Ascending aorta (tissue), 2 donors: Measurements from ENCODE around the gene YTHDF1. TPM values are rescaled to one million over a fixed set of nuclear protein-coding genes. Genes with fewer than 3 reads are reported as not detected.

Experiments used
- DNase-seq, 2 donors: peaks; one replicate each; pipeline ENCODE4 v3.0.0-alpha.2; 2019; ENCODE audit warnings: low spot score in 2 of 2
- H3K27ac ChIP-seq, 2 donors: fragments of 200-600 bp; sonication (generic); one replicate each; pipeline ENCODE4 v1.5.1; 2016 to 2017; ENCODE audit warnings: mild to moderate bottlenecking in 1 of 2
- H3K27me3 ChIP-seq: fragments of 200-600 bp; sonication (generic); one replicate; pipeline ENCODE4 v1.5.1; 2017
- H3K36me3 ChIP-seq, 2 donors: fragments of 200-600 bp; sonication (generic); one replicate each; pipeline ENCODE4 v1.5.1; 2016
- H3K4me1 ChIP-seq, 2 donors: fragments of 200-600 bp; sonication (generic); one replicate each; pipeline ENCODE4 v1.5.1; 2016 to 2017; ENCODE audit warnings: mild to moderate bottlenecking in 1 of 2
- H3K4me3 ChIP-seq, 2 donors: fragments of 200-600 bp; sonication (generic); one replicate each; pipeline ENCODE4 v1.5.1; 2016 to 2017; ENCODE audit warnings: mild to moderate bottlenecking in 1 of 2
- H3K9me3 ChIP-seq, 2 donors: fragments of 200-600 bp; sonication (generic); one replicate each; pipeline ENCODE4 v1.5.1; 2016
- CTCF ChIP-seq, 3 experiments: fragments of 200-600 bp in 2 of 3; fragments of 450-650 bp in 1 of 3; sonication (generic) in 2 of 3; IDR thresholded peaks; one replicate each; pipeline ENCODE4 v1.5.1; 2016 to 2019; ENCODE audit warnings: antibody characterized with exemption in 3 of 3, mild to moderate bottlenecking in 1 of 3, moderate library complexity in 1 of 3
- intact Hi-C: fragments of 100-400 bp; cut with DNase I; formaldehyde crosslinking; loops from one replicate; pipeline ENCODE4 v1.15.1; 2023
- total RNA-seq: library from RNA; depleted of rRNA; stranded (reverse); fragments of >200 nt; gene quantifications from one replicate; pipeline ENCODE4 v1.1.0, GENCODE V29; 2016

The YTHDF1 gene
- total RNA-seq, 1 donor from 2014 or later = 14.2 TPM

GRCh38 chr20:63230800-63231268 lies 14.9 kb upstream of the YTHDF1 start:
- Histone ChIP-seq H3K4me1 (no peaks in the 10 kb centered on the region), H3K27ac (no peak overlapping the region), H3K4me3 (no peak overlapping the region), H3K36me3 (no peaks in the 10 kb centered on the region), H3K27me3 (peaks cover 3% of the 10 kb centered on the region), H3K9me3 (no peaks in the 10 kb centered on the region)
- peak in 2 of 3 experiments; percentile 24 to 50 for TF ChIP-seq CTCF (IDR thresholded peaks at IDR 0.05)
- DNase-seq = no peak
- intact Hi-C loops = loop anchor here (5.0 kb wide), 1 partner anchor 174 kb away; no protein-coding TSS in a partner anchor

DNA sequence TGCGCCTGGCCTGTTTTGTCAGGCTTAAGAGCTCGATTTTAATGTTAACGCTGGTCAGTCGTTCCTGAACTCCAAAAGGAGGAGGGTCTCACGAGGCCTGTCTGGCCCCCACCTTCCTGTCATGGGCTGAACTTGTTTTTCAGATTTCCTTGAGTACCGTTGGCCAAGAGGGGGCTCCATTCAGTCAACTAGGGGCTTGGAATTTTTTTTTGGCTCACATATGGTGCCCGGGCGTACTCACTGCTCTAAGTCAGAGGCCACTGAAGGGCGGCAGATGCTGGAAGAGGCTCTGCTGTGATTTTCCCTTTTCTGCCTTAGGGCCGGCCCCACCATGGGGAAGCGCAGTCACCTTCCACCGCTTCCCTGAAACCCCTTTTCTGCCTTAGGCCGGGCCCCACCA lies 12.9 kb upstream of the YTHDF1 start:
- DNase-seq = no peak
- Histone ChIP-seq H3K27ac (no peak overlapping the region), H3K4me1 (peaks cover 0 to 3% of the 10 kb centered on the region in 2 donors), H3K9me3 (no peaks in the 10 kb centered on the region), H3K4me3 (no peak overlapping the region), H3K36me3 (no peaks in the 10 kb centered on the region), H3K27me3 (peaks cover 3% of the 10 kb centered on the region)
- intact Hi-C loops = no loop called here
- TF ChIP-seq CTCF (IDR thresholded peaks at IDR 0.05) = no peak

DNA sequence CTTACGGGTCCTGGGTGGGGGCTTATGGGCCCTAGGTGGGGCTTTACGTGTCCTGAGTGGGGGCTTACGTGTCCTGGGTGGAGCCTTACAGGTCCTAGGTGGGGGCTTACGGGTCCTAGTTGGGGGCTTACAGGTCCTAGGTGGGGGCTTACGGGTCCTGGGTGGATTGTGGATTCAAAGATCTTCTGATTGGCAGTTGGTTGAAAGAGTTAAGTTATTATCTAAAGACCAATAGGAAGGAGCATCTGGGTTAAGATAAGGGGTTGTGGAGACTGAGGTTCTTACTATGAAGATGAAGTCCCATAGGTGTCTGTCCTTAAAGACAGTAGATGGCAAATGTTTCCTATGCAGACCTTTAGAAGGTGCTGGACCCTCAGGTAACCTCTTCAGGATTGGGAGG lies 11.3 kb upstream of the YTHDF1 start:
- Histone ChIP-seq H3K4me1 (peaks cover 0 to 3% of the 10 kb centered on the region in 2 donors), H3K27ac (no peak overlapping the region), H3K9me3 (no peaks in the 10 kb centered on the region), H3K4me3 (no peak overlapping the region), H3K36me3 (no peaks in the 10 kb centered on the region), H3K27me3 (no peaks in the 10 kb centered on the region)
- no peak for TF ChIP-seq CTCF (IDR thresholded peaks at IDR 0.05)
- intact Hi-C loops = no loop called here
- DNase-seq = no peak

GRCh38 chr20:63226042-63226943 lies 10.4 kb upstream of the YTHDF1 start:
- Histone ChIP-seq H3K36me3 (no peaks in the 10 kb centered on the region), H3K4me1 (peaks cover 0 to 3% of the 10 kb centered on the region in 2 donors), H3K27me3 (no peaks in the 10 kb centered on the region), H3K9me3 (no peaks in the 10 kb centered on the region), H3K4me3 (no peak overlapping the region), H3K27ac (no peak overlapping the region)
- intact Hi-C loops = no loop called here
- no peak for DNase-seq
- TF ChIP-seq CTCF (IDR thresholded peaks at IDR 0.05) = no peak

DNA sequence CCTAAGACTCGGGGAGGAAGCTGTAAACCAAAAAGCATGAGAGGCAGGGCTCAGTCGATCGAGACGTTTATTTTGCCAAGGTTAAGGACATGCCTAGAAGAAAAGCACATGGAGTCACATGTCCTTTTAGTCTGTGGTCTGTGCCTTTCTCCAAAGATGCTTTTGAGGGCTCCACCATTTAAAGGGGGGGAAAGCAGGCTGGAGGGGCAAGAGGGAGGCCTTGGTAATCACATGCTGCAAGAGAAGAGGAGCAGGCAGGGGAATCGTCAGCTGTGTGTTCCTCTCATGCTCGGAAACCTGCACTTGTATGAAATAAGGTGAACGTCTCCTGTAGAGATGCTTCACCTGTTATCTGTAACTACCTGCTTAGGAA lies 9.1 kb upstream of the YTHDF1 start:
- intact Hi-C loops = no loop called here
- Histone ChIP-seq H3K9me3 (no peaks in the 10 kb centered on the region), H3K4me3 (no peak overlapping the region), H3K27me3 (no peaks in the 10 kb centered on the region), H3K27ac (no peak overlapping the region), H3K36me3 (no peaks in the 10 kb centered on the region), H3K4me1 (peaks cover 0 to 3% of the 10 kb centered on the region in 2 donors)
- DNase-seq = no peak
- TF ChIP-seq CTCF (IDR thresholded peaks at IDR 0.05) = no peak
